Natural killer cell (primary cell): ENCODE data around the gene PLCXD1. TPM values are rescaled to one million over a fixed set of nuclear protein-coding genes. Genes with fewer than 3 reads are reported as not detected.
"Not testable (repeated sequence)": the region's sequence is repeated elsewhere in the genome, so short reads cannot be mapped to it uniquely, and the experiment has no call there.

Source experiments
- ATAC-seq, 3 donors: fragments of 150-1000 bp in 2 of 3; fragments of 200-7000 bp in 1 of 3; cut with Tn5 transposase; 1 replicate in 1 of 3; 2 replicates in 2 of 3; pipeline ENCODE4 v1.10.0; 2021; ENCODE audit warnings: mild to moderate bottlenecking in 2 of 3, moderate library complexity in 2 of 3
- DNase-seq, 2 donors: peaks; one replicate each; pipeline versions ENCODE4 v3.0.0 to v3.0.0-alpha.2; 2013 to 2021; ENCODE audit warnings: mixed read lengths in 1 of 2
- H3K27ac ChIP-seq: one replicate; pipeline ENCODE4 v1.5.1; 2013; ENCODE audit warnings: mild to moderate bottlenecking, low read length
- H3K27me3 ChIP-seq: one replicate; pipeline ENCODE4 v1.6.1; 2013; ENCODE audit warnings: low read length; ENCODE audit not compliant: control insufficient read depth, insufficient read depth
- H3K36me3 ChIP-seq: one replicate; pipeline ENCODE4 v1.6.1; 2013; ENCODE audit warnings: low read length; ENCODE audit not compliant: control insufficient read depth, insufficient read depth
- H3K4me1 ChIP-seq: one replicate; pipeline ENCODE4 v1.6.1; 2013; ENCODE audit warnings: low read length; ENCODE audit not compliant: control insufficient read depth, insufficient read depth
- H3K4me3 ChIP-seq: one replicate; pipeline ENCODE4 v1.5.1; 2013; ENCODE audit warnings: low read length
- H3K9me3 ChIP-seq: one replicate; pipeline ENCODE4 v1.6.1; 2013; ENCODE audit warnings: low read length; ENCODE audit not compliant: control insufficient read depth, insufficient read depth
- H3K27ac Mint-ChIP-seq, 2 donors: one replicate each; pipeline ENCODE4 v1.8.0; 2022; ENCODE audit warnings: mild to moderate bottlenecking in 2 of 2, mixed read lengths in 2 of 2, moderate library complexity in 1 of 2
- H3K27me3 Mint-ChIP-seq, 2 donors: one replicate each; pipeline ENCODE4 v1.8.0; 2022; ENCODE audit warnings: low read depth in 2 of 2, mixed read lengths in 2 of 2
- H3K36me3 Mint-ChIP-seq: one replicate; pipeline ENCODE4 v1.8.0; 2022; ENCODE audit warnings: mixed read lengths
- H3K4me1 Mint-ChIP-seq, 2 donors: one replicate each; pipeline ENCODE4 v1.8.0; 2022; ENCODE audit warnings: mixed read lengths in 2 of 2
- H3K4me3 Mint-ChIP-seq: one replicate; pipeline ENCODE4 v1.8.0; 2022; ENCODE audit warnings: mild to moderate bottlenecking, moderate library complexity, mixed read lengths
- H3K9me3 Mint-ChIP-seq, 2 donors: one replicate each; pipeline ENCODE4 v1.8.0; 2022; ENCODE audit warnings: mixed read lengths in 2 of 2
- WGBS: methylation state at CpG from one replicate; pipeline ENCODE4 v1.1.7; 2013; ENCODE audit warnings: missing lambda C conversion rate; ENCODE audit not compliant: insufficient coverage; 5-methylcytosine and 5-hydroxymethylcytosine counted together
- intact Hi-C: fragments of 100-400 bp; cut with micrococcal nuclease; formaldehyde crosslinking; loops from one replicate; pipeline ENCODE4 v1.14.2; 2022
- total RNA-seq, 4 donors: library from RNA; stranded (reverse); fragments of 120-200 nt in 1 of 4; gene quantifications; one replicate each; pipeline versions ENCODE4 v1.2.3 to v1.2.4, GENCODE V29; 2013 to 2022
- TF ChIP-seq, protein P1 (sequence below): fragments of 200-600 bp; IDR thresholded peaks from one replicate; pipeline ENCODE4 v1.8.0; 2022; ENCODE audit warnings: antibody characterized with exemption

Gene PLCXD1
- total RNA-seq, 3 donors from 2014 or later (not counting 1 experiment from before 2014, with no cell fraction given): 16.3 to 20.9 (median 16.6) TPM

DNA sequence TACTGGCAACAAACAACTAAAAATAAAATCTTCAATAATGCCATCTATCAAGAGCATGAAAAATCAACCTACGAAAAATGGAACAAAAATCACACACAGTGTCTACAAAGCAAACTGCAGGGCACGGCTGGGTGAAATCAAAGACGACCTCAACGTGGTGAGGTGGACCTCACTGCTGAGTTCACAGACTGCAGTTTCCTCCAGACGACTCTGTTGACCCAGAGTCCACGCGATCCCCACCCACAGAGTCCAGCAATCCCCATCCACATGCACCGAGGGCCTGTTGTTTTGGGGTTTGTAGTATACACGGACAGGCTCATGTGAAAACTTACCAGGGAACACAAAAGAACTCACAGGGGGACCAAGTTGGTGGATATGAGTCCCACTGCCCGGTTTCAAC lies 68.5 kb downstream of the PLCXD1 start:
- H3K9me3 Mint-ChIP-seq: no peaks in the 10 kb centered on the region
- H3K4me1 Mint-ChIP-seq: peaks cover 0 to 14% of the 10 kb centered on the region in 2 donors
- Histone ChIP-seq H3K36me3 (no peaks in the 10 kb centered on the region), H3K27me3 (no peaks in the 10 kb centered on the region), H3K27ac (no peak overlapping the region), H3K4me3 (no peak overlapping the region), H3K9me3 (no peaks in the 10 kb centered on the region), H3K4me1 (no peaks in the 10 kb centered on the region)
- no peak overlapping the region for H3K4me3 Mint-ChIP-seq
- 84% methylated on average over 10 of the region's 10 CpGs for WGBS
- H3K27me3 Mint-ChIP-seq: no peaks in the 10 kb centered on the region
- TF ChIP-seq, protein P1, sequence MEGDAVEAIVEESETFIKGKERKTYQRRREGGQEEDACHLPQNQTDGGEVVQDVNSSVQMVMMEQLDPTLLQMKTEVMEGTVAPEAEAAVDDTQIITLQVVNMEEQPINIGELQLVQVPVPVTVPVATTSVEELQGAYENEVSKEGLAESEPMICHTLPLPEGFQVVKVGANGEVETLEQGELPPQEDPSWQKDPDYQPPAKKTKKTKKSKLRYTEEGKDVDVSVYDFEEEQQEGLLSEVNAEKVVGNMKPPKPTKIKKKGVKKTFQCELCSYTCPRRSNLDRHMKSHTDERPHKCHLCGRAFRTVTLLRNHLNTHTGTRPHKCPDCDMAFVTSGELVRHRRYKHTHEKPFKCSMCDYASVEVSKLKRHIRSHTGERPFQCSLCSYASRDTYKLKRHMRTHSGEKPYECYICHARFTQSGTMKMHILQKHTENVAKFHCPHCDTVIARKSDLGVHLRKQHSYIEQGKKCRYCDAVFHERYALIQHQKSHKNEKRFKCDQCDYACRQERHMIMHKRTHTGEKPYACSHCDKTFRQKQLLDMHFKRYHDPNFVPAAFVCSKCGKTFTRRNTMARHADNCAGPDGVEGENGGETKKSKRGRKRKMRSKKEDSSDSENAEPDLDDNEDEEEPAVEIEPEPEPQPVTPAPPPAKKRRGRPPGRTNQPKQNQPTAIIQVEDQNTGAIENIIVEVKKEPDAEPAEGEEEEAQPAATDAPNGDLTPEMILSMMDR: no peak
- DNase-seq (no peak), ATAC-seq (no peak)
- H3K27ac Mint-ChIP-seq: no peak overlapping the region
- H3K36me3 Mint-ChIP-seq: no peaks in the 10 kb centered on the region
- intact Hi-C loops: loop anchor here (10.0 kb wide), 1 partner anchor 55 kb away; no protein-coding TSS in a partner anchor

DNA sequence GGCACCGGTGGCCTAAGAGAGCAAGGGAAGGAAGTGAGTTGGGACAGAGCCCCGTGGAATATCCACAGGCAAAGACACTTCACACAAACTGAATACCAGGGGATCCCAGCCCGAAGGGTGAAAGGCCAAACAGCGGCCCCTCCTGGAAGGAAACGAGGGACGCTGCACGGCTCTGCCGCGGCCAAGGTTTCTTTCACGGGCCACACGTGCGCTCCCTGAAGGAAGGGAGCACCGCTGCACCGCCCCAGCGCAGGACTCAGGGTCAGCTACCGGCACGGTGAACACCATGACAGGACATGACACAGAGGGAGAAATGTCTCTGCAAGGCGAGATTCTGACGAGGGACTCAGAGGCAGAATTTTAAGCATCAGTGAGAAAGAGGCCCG lies 69.0 kb downstream of the PLCXD1 start:
- WGBS: 94% methylated on average over 20 of the region's 20 CpGs
- Mint-ChIP-seq H3K9me3 (no peaks in the 10 kb centered on the region), H3K27me3 (no peaks in the 10 kb centered on the region), H3K36me3 (no peaks in the 10 kb centered on the region), H3K4me1 (peaks cover 0 to 13% of the 10 kb centered on the region in 2 donors), H3K27ac (no peak overlapping the region), H3K4me3 (no peak overlapping the region)
- Histone ChIP-seq H3K4me3 (no peak overlapping the region), H3K27ac (no peak overlapping the region), H3K36me3 (no peaks in the 10 kb centered on the region), H3K27me3 (no peaks in the 10 kb centered on the region), H3K9me3 (no peaks in the 10 kb centered on the region), H3K4me1 (no peaks in the 10 kb centered on the region)
- intact Hi-C loops: no loop called here
- TF ChIP-seq, protein P1: no peak
- no peak for ATAC-seq
- DNase-seq: no peak

DNA sequence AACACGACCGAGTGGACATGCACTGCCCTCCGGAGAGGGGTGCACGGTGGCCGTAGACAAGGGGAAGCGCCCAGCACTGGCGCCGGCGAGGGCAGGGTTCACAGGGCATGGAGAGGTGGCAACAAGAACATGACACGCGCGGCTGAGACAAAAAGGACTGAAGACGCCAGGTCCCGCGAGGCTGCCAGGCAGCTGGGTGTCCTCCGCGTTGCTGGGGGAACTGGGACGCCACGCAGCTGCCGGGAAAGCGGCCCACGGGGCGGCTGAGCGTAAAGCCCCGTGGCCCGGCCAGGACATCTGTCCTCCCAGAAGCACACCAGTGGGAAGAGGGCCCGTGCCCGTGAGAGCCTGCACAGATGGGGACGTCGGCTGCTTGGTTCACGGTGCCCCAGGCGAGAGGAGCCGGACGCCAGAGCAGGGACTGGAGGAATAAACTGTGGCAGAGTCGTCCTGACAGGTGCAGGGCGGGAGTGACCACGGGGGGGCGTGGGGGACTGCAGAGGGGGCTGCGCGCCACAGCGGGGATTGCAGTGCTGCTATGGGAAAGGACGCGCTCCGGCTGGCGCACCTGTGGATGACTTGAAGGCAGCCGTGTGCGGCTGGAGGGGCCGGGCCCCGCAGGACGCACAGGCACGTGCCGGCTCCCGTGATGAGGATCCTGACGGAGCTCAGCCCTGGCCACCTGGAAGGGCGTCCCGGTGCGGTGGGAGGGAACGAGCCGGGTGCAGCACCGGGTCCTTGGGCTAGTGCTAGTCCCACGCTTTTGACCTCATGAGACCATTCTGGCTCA lies 69.5 kb downstream of the PLCXD1 start:
- Mint-ChIP-seq H3K4me3 (no peak overlapping the region), H3K36me3 (no peaks in the 10 kb centered on the region), H3K9me3 (no peaks in the 10 kb centered on the region), H3K27ac (no peak overlapping the region), H3K4me1 (peaks cover 0 to 16% of the 10 kb centered on the region in 2 donors), H3K27me3 (no peaks in the 10 kb centered on the region)
- intact Hi-C loops: no loop called here
- ATAC-seq: no peak
- TF ChIP-seq, protein P1: no peak
- H3K27ac ChIP-seq: no peak overlapping the region
- 96% methylated on average over 61 of the region's 61 CpGs for WGBS
- DNase-seq: no peak
- no peaks in the 10 kb centered on the region for H3K9me3 ChIP-seq
- H3K27me3 ChIP-seq: no peaks in the 10 kb centered on the region
- no peak overlapping the region for H3K4me3 ChIP-seq
- H3K4me1 ChIP-seq: no peaks in the 10 kb centered on the region
- no peaks in the 10 kb centered on the region for H3K36me3 ChIP-seq

DNA sequence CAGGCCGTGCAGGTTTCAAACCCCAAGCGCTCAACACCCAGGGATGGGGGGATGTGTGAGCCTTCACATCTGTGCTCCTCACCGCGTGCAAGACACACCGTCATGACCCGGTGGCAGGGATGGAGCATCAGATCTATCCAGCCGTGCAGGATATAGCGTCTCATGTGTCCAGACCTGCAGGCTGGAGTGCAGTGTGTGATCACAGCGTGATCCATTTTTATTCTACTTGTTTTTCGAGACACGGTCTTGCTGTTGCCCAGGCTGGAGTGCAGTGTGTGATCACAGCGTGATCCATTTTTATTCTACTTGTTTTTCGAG lies 70.1 kb downstream of the PLCXD1 start:
- intact Hi-C loops, DNase-seq, H3K4me3 Mint-ChIP-seq, H3K36me3 ChIP-seq, ATAC-seq, H3K27me3 Mint-ChIP-seq, H3K9me3 ChIP-seq, H3K27me3 ChIP-seq, H3K36me3 Mint-ChIP-seq, H3K27ac ChIP-seq, H3K9me3 Mint-ChIP-seq, H3K4me3 ChIP-seq, H3K4me1 ChIP-seq, H3K27ac Mint-ChIP-seq: not testable (repeated sequence)
- 97% methylated on average over 8 of the region's 13 CpGs for WGBS
- H3K4me1 Mint-ChIP-seq: peaks cover 1 to 20% of the 10 kb centered on the region in 2 donors
